GM12878 (cell line): ENCODE results near the gene STON1.

Source experiments
- CHD1 ChIP-seq: IDR thresholded peaks from 2 replicates; pipeline ENCODE4 v1.6.1; 2012; ENCODE audit warnings: low read depth, low read length, improper control_type of control experiment
- CHD2 ChIP-seq: IDR thresholded peaks from 2 replicates; pipeline ENCODE4 v1.6.1; 2011; ENCODE audit warnings: low read depth, low read length, improper control_type of control experiment, borderline replicate concordance
- CHD4 ChIP-seq: fragments of 200-600 bp; sonication (generic); IDR thresholded peaks from 2 replicates; pipeline ENCODE4 v1.6.1; 2016; ENCODE audit warnings: mild to moderate bottlenecking
- EGR1 ChIP-seq, 2 experiments: IDR thresholded peaks; 1 replicate in 1 of 2; 2 replicates in 1 of 2; pipeline ENCODE4 v1.6.1; 2011 to 2012; ENCODE audit warnings: low read depth in 2 of 2, low read length in 2 of 2, borderline replicate concordance in 1 of 2, mild to moderate bottlenecking in 1 of 2, moderate library complexity in 1 of 2
- HCFC1 ChIP-seq: fragments of 150-350 bp; IDR thresholded peaks from 2 replicates; pipeline ENCODE4 v1.6.1; 2014; ENCODE audit warnings: low read length
- HDGF ChIP-seq: fragments of 450-650 bp; IDR thresholded peaks from 2 replicates; pipeline ENCODE4 v1.6.1; 2016; ENCODE audit warnings: antibody characterized with exemption
- POLR2A ChIP-seq: IDR thresholded peaks from 2 replicates; pipeline ENCODE4 v1.6.1; 2011; ENCODE audit warnings: low read depth, mild to moderate bottlenecking, low read length
- POLR2AphosphoS2 ChIP-seq: IDR thresholded peaks from 2 replicates; pipeline ENCODE4 v1.6.1; 2011; ENCODE audit warnings: low read depth, mild to moderate bottlenecking, low read length, improper control_type of control experiment, moderate library complexity
- RFX5 ChIP-seq: IDR thresholded peaks from 2 replicates; pipeline ENCODE4 v1.6.1; 2011; ENCODE audit warnings: low read depth, low read length, improper control_type of control experiment
- TAF1 ChIP-seq: IDR thresholded peaks from 2 replicates; pipeline ENCODE4 v1.6.1; 2011; ENCODE audit warnings: mild to moderate bottlenecking, low read depth, low read length, borderline replicate concordance
- TF ChIP-seq, protein P1 (sequence below), 3 experiments: IDR thresholded peaks in 2 of 3; conservative IDR thresholded peaks in 1 of 3; 2 replicates each; pipeline ENCODE4 v1.5.1; 2011; ENCODE audit warnings: low read depth in 3 of 3, low read length in 3 of 3, mild to moderate bottlenecking in 3 of 3, control low read depth in 2 of 3, moderate library complexity in 2 of 3, inconsistent platforms in 1 of 3, mixed read lengths in 1 of 3; ENCODE audit not compliant: control insufficient read depth in 2 of 3, insufficient read depth in 1 of 3; ENCODE audit errors: extremely low read depth in 1 of 3
- TF ChIP-seq, protein P2 (sequence below): fragments of 150-350 bp; IDR thresholded peaks from 2 replicates; pipeline ENCODE4 v1.6.1; 2016; ENCODE audit warnings: low read depth, low read length

DNA sequence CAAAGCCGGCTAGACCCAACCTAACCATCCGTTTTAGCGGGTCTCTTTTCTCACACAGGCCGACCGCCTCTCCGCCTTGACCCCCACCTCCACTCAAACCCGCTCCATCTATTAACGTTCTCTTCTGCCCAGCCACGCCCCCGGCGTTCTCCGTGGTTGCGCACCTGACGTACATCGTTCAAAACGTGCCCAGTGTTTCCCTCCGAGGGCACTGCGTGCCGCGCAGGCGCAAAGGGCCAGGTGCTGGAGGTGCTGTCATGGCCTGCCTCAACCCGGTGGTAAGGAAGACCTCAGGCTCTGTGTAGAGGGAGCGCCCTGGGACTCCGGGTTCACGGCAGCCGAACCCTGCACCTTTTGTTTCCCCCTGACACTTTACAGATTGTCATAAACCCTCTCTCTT, 87.7 kb downstream of the STON1 start, which contains the start of gene GTF2A1L:
- TF ChIP-seq CHD4 (no peak), HCFC1 (no peak), POLR2AphosphoS2 (no peak), EGR1 (IDR thresholded peaks at IDR 0.05; ENCODE audit: borderline replicate concordance in 1 of 2, low read depth in 2 of 2, low read length in 2 of 2) (no peak), RFX5 (no peak), HDGF (no peak), CHD2 (no peak), TAF1 (no peak), CHD1 (no peak), POLR2A (no peak)
- TF ChIP-seq, protein P1, sequence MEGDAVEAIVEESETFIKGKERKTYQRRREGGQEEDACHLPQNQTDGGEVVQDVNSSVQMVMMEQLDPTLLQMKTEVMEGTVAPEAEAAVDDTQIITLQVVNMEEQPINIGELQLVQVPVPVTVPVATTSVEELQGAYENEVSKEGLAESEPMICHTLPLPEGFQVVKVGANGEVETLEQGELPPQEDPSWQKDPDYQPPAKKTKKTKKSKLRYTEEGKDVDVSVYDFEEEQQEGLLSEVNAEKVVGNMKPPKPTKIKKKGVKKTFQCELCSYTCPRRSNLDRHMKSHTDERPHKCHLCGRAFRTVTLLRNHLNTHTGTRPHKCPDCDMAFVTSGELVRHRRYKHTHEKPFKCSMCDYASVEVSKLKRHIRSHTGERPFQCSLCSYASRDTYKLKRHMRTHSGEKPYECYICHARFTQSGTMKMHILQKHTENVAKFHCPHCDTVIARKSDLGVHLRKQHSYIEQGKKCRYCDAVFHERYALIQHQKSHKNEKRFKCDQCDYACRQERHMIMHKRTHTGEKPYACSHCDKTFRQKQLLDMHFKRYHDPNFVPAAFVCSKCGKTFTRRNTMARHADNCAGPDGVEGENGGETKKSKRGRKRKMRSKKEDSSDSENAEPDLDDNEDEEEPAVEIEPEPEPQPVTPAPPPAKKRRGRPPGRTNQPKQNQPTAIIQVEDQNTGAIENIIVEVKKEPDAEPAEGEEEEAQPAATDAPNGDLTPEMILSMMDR (IDR thresholded peaks at IDR 0.05 in 2 of 3, conservative IDR thresholded peaks at IDR 0.05 in 1 of 3; ENCODE audit: control insufficient read depth in 2 of 3, extremely low read depth in 1 of 3, insufficient read depth in 1 of 3, low read depth in 3 of 3, low read length in 3 of 3) = no peak
- TF ChIP-seq, protein P2, sequence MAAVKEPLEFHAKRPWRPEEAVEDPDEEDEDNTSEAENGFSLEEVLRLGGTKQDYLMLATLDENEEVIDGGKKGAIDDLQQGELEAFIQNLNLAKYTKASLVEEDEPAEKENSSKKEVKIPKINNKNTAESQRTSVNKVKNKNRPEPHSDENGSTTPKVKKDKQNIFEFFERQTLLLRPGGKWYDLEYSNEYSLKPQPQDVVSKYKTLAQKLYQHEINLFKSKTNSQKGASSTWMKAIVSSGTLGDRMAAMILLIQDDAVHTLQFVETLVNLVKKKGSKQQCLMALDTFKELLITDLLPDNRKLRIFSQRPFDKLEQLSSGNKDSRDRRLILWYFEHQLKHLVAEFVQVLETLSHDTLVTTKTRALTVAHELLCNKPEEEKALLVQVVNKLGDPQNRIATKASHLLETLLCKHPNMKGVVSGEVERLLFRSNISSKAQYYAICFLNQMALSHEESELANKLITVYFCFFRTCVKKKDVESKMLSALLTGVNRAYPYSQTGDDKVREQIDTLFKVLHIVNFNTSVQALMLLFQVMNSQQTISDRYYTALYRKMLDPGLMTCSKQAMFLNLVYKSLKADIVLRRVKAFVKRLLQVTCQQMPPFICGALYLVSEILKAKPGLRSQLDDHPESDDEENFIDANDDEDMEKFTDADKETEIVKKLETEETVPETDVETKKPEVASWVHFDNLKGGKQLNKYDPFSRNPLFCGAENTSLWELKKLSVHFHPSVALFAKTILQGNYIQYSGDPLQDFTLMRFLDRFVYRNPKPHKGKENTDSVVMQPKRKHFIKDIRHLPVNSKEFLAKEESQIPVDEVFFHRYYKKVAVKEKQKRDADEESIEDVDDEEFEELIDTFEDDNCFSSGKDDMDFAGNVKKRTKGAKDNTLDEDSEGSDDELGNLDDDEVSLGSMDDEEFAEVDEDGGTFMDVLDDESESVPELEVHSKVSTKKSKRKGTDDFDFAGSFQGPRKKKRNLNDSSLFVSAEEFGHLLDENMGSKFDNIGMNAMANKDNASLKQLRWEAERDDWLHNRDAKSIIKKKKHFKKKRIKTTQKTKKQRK = no peak
